ENCODE measurements around the gene CHST8.

The CHST8 gene

DNA sequence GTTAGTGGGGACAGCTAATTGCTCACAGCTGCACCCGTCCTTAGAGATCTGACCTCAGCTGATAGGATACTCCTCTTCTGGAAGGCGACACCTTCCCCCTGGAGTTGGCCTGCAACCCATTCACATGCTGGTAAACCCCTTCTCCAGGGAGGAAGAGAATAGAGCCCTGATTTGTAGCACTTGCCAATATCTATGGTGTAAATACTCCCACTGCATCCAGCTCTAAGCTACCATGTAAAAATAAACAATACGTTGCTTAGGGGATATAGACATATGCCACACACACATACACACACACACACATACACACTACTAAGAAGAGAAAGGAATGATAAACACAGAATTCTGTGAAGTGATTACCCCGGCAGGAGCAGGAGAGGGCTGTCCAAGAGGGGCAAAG, 125.5 kb downstream of the CHST8 start:
- Histone ChIP-seq H3K4me1 (ENCODE audit: control insufficient read depth, insufficient read depth, low read length) (no peaks in the 10 kb centered on the region), H3K27ac (ENCODE audit: low read depth, low read length) (no peak overlapping the region), H3K27me3 (ENCODE audit: control insufficient read depth, insufficient read depth, low read length) (peaks cover 5% of the 10 kb centered on the region; the same call in 1 of the 2 replicates), H3K36me3 (ENCODE audit: control insufficient read depth, insufficient read depth, low read length) (no peaks in the 10 kb centered on the region), H3K9me3 (ENCODE audit: control insufficient read depth, insufficient read depth, low read depth, low read length) (no peaks in the 10 kb centered on the region), H3K4me3 (ENCODE audit: low read depth, low read length) (no peak overlapping the region), H3K9ac (ENCODE audit: low read length) (no peak overlapping the region)

GRCh38 chr19:33748231-33748630, 126.5 kb downstream of the CHST8 start:
- peaks cover 5% of the 10 kb centered on the region; the same call in 1 of the 2 replicates for H3K27me3 ChIP-seq (ENCODE audit: control insufficient read depth, insufficient read depth, low read length)
- H3K4me3 ChIP-seq (ENCODE audit: low read depth, low read length) = no peak overlapping the region

DNA sequence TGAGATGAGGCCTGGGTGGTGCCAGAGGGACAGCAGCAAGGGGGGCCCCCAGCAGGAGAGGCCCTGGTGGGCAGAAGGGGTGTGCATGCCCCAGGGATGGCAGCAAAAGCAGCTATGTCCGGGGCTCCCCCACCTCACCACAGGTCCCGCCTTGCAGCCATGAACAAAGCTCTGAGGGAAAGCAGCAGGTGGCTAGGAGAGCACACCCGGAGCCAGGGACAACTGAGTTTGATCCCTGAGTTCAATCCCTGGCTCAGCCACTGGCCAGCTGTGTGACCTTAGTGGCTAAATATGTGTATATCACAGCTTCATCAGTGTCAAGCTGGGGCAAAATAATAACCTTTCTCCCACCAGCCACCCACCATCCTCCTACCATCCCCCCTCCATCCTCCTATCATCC, 127.3 kb downstream of the CHST8 start:
- Histone ChIP-seq H3K27me3 (ENCODE audit: control insufficient read depth, insufficient read depth, low read length) (peaks cover 5% of the 10 kb centered on the region; the same call in 1 of the 2 replicates), H3K27ac (ENCODE audit: low read depth, low read length) (no peak overlapping the region), H3K9ac (ENCODE audit: low read length) (no peak overlapping the region), H3K4me1 (ENCODE audit: control insufficient read depth, insufficient read depth, low read length) (no peaks in the 10 kb centered on the region), H3K36me3 (ENCODE audit: control insufficient read depth, insufficient read depth, low read length) (no peaks in the 10 kb centered on the region), H3K4me3 (ENCODE audit: low read depth, low read length) (no peak overlapping the region), H3K9me3 (ENCODE audit: control insufficient read depth, insufficient read depth, low read depth, low read length) (no peaks in the 10 kb centered on the region)

More at GRCh38 chr19:33748231-33748630, 126.5 kb downstream of the CHST8 start:
- Histone ChIP-seq H3K9me3 (ENCODE audit: control insufficient read depth, insufficient read depth, low read depth, low read length) (no peaks in the 10 kb centered on the region), H3K27ac (ENCODE audit: low read depth, low read length) (no peak overlapping the region), H3K4me1 (ENCODE audit: control insufficient read depth, insufficient read depth, low read length) (no peaks in the 10 kb centered on the region), H3K36me3 (ENCODE audit: control insufficient read depth, insufficient read depth, low read length) (no peaks in the 10 kb centered on the region), H3K9ac (ENCODE audit: low read length) (no peak overlapping the region)

GRCh38 chr19:33749619-33750175, 127.9 kb downstream of the CHST8 start:
- H3K27ac ChIP-seq (ENCODE audit: low read depth, low read length) = no peak overlapping the region
- H3K4me1 ChIP-seq (ENCODE audit: control insufficient read depth, insufficient read depth, low read length) = no peaks in the 10 kb centered on the region
- H3K27me3 ChIP-seq (ENCODE audit: control insufficient read depth, insufficient read depth, low read length) = peaks cover 5% of the 10 kb centered on the region; the same call in 1 of the 2 replicates
- H3K9ac ChIP-seq (ENCODE audit: low read length) = no peak overlapping the region
- no peaks in the 10 kb centered on the region for H3K9me3 ChIP-seq (ENCODE audit: control insufficient read depth, insufficient read depth, low read depth, low read length)
- H3K36me3 ChIP-seq (ENCODE audit: control insufficient read depth, insufficient read depth, low read length) = no peaks in the 10 kb centered on the region
- no peak overlapping the region for H3K4me3 ChIP-seq (ENCODE audit: low read depth, low read length)

DNA sequence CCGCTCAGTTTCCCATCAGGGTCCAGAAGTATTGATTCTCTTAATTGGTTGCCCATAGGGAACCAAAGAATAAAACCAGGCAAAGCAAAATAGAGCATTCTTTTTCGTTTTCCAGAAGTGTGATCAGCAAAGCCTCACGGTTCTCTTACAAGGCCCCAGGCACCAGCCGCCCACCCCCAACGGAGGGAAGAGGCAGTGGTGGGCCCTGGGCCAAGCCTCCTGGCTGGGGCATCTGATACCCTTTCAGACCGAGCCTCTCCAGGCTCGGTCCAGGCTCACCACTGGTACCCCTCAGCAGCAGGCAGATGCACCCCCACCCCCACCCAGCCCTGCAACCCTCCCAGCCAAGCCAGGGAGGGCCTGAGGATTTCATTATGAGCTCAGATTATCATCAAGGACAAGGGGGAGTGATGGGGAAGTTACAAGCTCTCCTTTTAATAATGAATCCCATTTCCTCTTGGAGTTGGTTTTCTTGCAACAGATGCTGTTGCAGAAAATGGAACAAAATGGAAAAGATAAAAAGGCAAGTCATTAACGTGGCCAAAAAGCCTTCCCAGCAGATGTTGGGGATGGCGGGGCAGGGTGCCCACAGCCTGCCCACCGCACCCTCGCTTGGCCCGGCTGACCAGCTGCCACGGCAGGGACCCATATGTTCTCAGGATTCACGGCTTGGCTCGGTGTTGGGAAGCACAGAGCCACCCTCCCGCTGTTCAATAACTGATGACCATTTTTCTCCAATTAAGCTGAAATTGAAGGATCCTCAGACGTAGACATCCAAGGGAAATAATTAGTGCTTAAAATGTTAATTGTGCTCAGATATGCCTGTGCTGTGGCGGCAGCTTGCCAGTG, 129.1 kb downstream of the CHST8 start:
- Histone ChIP-seq H3K27me3 (ENCODE audit: control insufficient read depth, insufficient read depth, low read length) (no peaks in the 10 kb centered on the region), H3K27ac (ENCODE audit: low read depth, low read length) (no peak overlapping the region), H3K4me1 (ENCODE audit: control insufficient read depth, insufficient read depth, low read length) (no peaks in the 10 kb centered on the region), H3K4me3 (ENCODE audit: low read depth, low read length) (no peak overlapping the region), H3K36me3 (ENCODE audit: control insufficient read depth, insufficient read depth, low read length) (no peaks in the 10 kb centered on the region), H3K9ac (ENCODE audit: low read length) (no peak overlapping the region), H3K9me3 (ENCODE audit: control insufficient read depth, insufficient read depth, low read depth, low read length) (no peaks in the 10 kb centered on the region)

GRCh38 chr19:33751436-33751770, 129.7 kb downstream of the CHST8 start:
- H3K27me3 ChIP-seq (ENCODE audit: control insufficient read depth, insufficient read depth, low read length) = no peaks in the 10 kb centered on the region
- no peaks in the 10 kb centered on the region for H3K9me3 ChIP-seq (ENCODE audit: control insufficient read depth, insufficient read depth, low read depth, low read length)
- H3K4me3 ChIP-seq (ENCODE audit: low read depth, low read length) = no peak overlapping the region
- H3K4me1 ChIP-seq (ENCODE audit: control insufficient read depth, insufficient read depth, low read length) = no peaks in the 10 kb centered on the region
- H3K27ac ChIP-seq (ENCODE audit: low read depth, low read length) = no peak overlapping the region
- no peak overlapping the region for H3K9ac ChIP-seq (ENCODE audit: low read length)
- H3K36me3 ChIP-seq (ENCODE audit: control insufficient read depth, insufficient read depth, low read length) = no peaks in the 10 kb centered on the region

- Histone ChIP-seq H3K9ac (ENCODE audit: low read length) (no peak overlapping the region), H3K36me3 (ENCODE audit: control insufficient read depth, insufficient read depth, low read length) (no peaks in the 10 kb centered on the region), H3K4me3 (ENCODE audit: low read depth, low read length) (no peak overlapping the region), H3K9me3 (ENCODE audit: control insufficient read depth, insufficient read depth, low read depth, low read length) (no peaks in the 10 kb centered on the region), H3K27ac (ENCODE audit: low read depth, low read length) (no peak overlapping the region), H3K4me1 (ENCODE audit: control insufficient read depth, insufficient read depth, low read length) (no peaks in the 10 kb centered on the region), H3K27me3 (ENCODE audit: control insufficient read depth, insufficient read depth, low read length) (no peaks in the 10 kb centered on the region)
Observed at GRCh38 chr19:33752018-33752800, 130.5 kb downstream of the CHST8 start.

- no peaks in the 10 kb centered on the region for H3K9me3 ChIP-seq (ENCODE audit: control insufficient read depth, insufficient read depth, low read depth, low read length)
Observed at GRCh38 chr19:33752945-33753344, 131.2 kb downstream of the CHST8 start.

DNA sequence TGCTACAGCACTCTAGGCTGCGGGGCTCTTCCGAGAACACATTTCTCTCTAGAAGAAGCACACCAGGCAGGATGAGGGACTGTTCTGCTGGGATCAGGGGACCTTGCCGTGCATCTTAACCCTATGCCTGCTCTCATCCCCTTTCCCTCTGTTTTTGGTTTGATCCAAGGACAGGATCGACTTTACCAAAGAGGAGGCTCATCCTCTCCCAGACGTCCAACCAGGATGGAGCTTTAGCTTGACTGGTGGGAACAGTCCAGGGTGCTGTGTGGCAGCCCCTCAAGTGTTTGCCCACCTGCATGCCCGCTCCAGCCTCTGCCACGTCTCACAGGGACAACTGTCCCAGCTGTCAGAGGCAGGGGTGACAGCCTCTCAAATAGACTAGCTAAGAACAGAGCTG, 132.6 kb downstream of the CHST8 start:
- no peak overlapping the region for H3K4me3 ChIP-seq (ENCODE audit: low read depth, low read length)
- no peaks in the 10 kb centered on the region for H3K4me1 ChIP-seq (ENCODE audit: control insufficient read depth, insufficient read depth, low read length)
- H3K27me3 ChIP-seq (ENCODE audit: control insufficient read depth, insufficient read depth, low read length) = no peaks in the 10 kb centered on the region
- no peaks in the 10 kb centered on the region for H3K9me3 ChIP-seq (ENCODE audit: control insufficient read depth, insufficient read depth, low read depth, low read length)
- H3K27ac ChIP-seq (ENCODE audit: low read depth, low read length) = no peak overlapping the region
- H3K36me3 ChIP-seq (ENCODE audit: control insufficient read depth, insufficient read depth, low read length) = no peaks in the 10 kb centered on the region
- H3K9ac ChIP-seq (ENCODE audit: low read length) = no peak overlapping the region

More at GRCh38 chr19:33752945-33753344, 131.2 kb downstream of the CHST8 start:
- Histone ChIP-seq H3K27ac (ENCODE audit: low read depth, low read length) (no peak overlapping the region), H3K36me3 (ENCODE audit: control insufficient read depth, insufficient read depth, low read length) (no peaks in the 10 kb centered on the region), H3K9ac (ENCODE audit: low read length) (no peak overlapping the region), H3K27me3 (ENCODE audit: control insufficient read depth, insufficient read depth, low read length) (no peaks in the 10 kb centered on the region), H3K4me1 (ENCODE audit: control insufficient read depth, insufficient read depth, low read length) (no peaks in the 10 kb centered on the region), H3K4me3 (ENCODE audit: low read depth, low read length) (no peak overlapping the region)

DNA sequence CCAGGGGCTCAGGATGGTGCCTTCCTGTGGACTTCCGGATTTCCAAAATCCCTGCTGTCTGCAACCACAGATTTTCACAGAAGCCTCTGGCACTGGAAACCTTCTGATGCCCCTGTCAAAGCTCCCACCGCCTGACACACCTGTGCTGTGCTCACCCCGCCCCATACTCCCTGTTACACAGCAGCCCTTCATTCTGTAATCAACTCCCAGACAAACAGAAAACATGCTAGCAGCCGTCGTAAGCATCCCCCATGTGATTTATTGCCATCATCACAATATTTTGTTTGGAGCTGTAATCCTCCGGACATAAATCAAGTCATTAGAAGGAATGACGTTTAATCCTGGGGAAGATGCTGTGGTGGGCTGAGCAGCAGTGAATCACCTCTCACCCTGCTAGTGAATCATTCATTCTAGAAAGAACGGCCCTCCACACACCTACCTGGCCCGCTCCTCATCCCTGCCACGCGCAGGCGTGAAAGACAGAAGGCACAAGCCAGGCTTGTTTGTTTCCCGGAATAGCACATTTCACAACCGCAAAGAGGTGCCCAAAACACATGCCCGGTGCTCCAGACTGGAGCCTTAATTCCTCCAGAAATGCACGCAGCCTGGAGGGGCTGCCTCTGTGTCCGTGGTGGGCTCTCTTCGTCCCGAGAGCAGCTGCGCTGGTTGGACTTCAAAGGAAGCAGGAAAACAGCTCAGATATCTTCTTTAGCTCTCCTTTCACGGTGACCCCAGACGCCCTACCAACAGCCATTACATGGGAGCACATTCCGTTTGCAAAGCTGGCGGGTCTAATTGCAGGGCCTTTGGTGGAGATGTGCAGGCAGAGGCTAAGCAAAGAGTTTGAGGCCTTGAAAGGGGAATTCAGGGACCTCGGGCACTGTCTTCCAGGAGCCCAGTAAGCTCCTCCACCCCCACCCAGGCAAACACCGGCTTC, 133.6 kb downstream of the CHST8 start:
- no peaks in the 10 kb centered on the region for H3K27me3 ChIP-seq (ENCODE audit: control insufficient read depth, insufficient read depth, low read length)
- H3K4me1 ChIP-seq (ENCODE audit: control insufficient read depth, insufficient read depth, low read length) = no peaks in the 10 kb centered on the region
- no peak overlapping the region for H3K4me3 ChIP-seq (ENCODE audit: low read depth, low read length)
- no peak overlapping the region for H3K27ac ChIP-seq (ENCODE audit: low read depth, low read length)
- no peaks in the 10 kb centered on the region for H3K36me3 ChIP-seq (ENCODE audit: control insufficient read depth, insufficient read depth, low read length)
- H3K9ac ChIP-seq (ENCODE audit: low read length) = no peak overlapping the region
- H3K9me3 ChIP-seq (ENCODE audit: control insufficient read depth, insufficient read depth, low read depth, low read length) = no peaks in the 10 kb centered on the region

All from HUES6 (cell line).